Heart right ventricle (tissue), 16 donors: ENCODE results near the gene ARMH1. TPM values are rescaled to one million over a fixed set of nuclear protein-coding genes. Genes with fewer than 3 reads are reported as not detected.
"Not testable (repeated sequence)": the region's sequence is repeated elsewhere in the genome, so short reads cannot be mapped to it uniquely, and the experiment has no call there.

ENCODE experiments used
- ATAC-seq, 8 donors: fragments of 200-7000 bp; cut with Tn5 transposase; one replicate each; pipeline ENCODE4 v1.9.1; 2020; ENCODE audit warnings: mild to moderate bottlenecking in 8 of 8, moderate library complexity in 8 of 8, moderate number of reproducible peaks in 1 of 8
- DNase-seq, 2 donors: peaks; one replicate each; pipeline ENCODE4 v3.0.0-alpha.2; 2020
- H3K27ac ChIP-seq, 10 donors: fragments of 200-600 bp; sonication (generic) in 2 of 10; one replicate each; pipeline versions ENCODE4 v1.5.0 to v1.8.0; 2020 to 2022; ENCODE audit warnings: mild to moderate bottlenecking in 3 of 10
- H3K27me3 ChIP-seq, 7 donors: fragments of 200-600 bp; one replicate each; pipeline ENCODE4 v1.8.0; 2021 to 2022; ENCODE audit warnings: mild to moderate bottlenecking in 2 of 7
- H3K36me3 ChIP-seq, 9 donors: fragments of 200-600 bp; sonication (generic) in 1 of 9; one replicate each; pipeline versions ENCODE4 v1.5.0 to v1.8.0; 2020 to 2022; ENCODE audit warnings: mild to moderate bottlenecking in 2 of 9
- H3K4me1 ChIP-seq, 9 donors: fragments of 200-600 bp; sonication (generic) in 1 of 9; one replicate each; pipeline versions ENCODE4 v1.5.0 to v1.8.0; 2020 to 2022; ENCODE audit warnings: mild to moderate bottlenecking in 4 of 9
- H3K4me3 ChIP-seq, 10 donors: fragments of 200-600 bp; sonication (generic) in 2 of 10; one replicate each; pipeline versions ENCODE4 v1.5.0 to v1.8.0; 2020 to 2022; ENCODE audit warnings: mild to moderate bottlenecking in 7 of 10, moderate library complexity in 2 of 10
- H3K9me3 ChIP-seq, 11 donors: fragments of 200-600 bp in 10 of 11; sonication (generic) in 2 of 11; one replicate each; pipeline versions ENCODE4 v1.5.0 to v1.8.0; 2013 to 2022; ENCODE audit warnings: mild to moderate bottlenecking in 2 of 11, control low read depth in 1 of 11, moderate library complexity in 1 of 11
- WGBS, 2 donors: extraction: QIAGEN DNeasy Blood & Tissue Kit; methylation state at CpG; one replicate each; pipeline ENCODE4 v1.1.7; 2013; ENCODE audit warnings: inconsistent platforms in 1 of 2; 5-methylcytosine and 5-hydroxymethylcytosine counted together
- intact Hi-C, 10 donors: fragments of 100-400 bp; cut with DNase I; formaldehyde crosslinking; loops; one replicate each; pipeline versions ENCODE4 v1.11.1 to v1.14.2; 2022
- polyA plus RNA-seq, 2 donors: library from polyadenylated mRNA; stranded (reverse); fragments of 200-250 nt; gene quantifications; one replicate each; pipeline ENCODE4 v1.2.3, GENCODE V29; 2013
- total RNA-seq, 10 donors: library from RNA; stranded (reverse); fragmentation: NEBNext Ultra II Directional in 3 of 10; extraction: Animal tissue kit (Norgen Biotek cat#: 25700) in 3 of 10; gene quantifications; one replicate each; pipeline versions ENCODE4 v1.2.1 to v1.2.4, GENCODE V29; 2021 to 2023
- TF ChIP-seq, protein P1 (sequence below), 9 donors: fragments of 200-600 bp; sonication (generic) in 2 of 9; IDR thresholded peaks; one replicate each; pipeline versions ENCODE4 v1.5.0 to v1.8.0; 2021 to 2022; ENCODE audit warnings: antibody characterized with exemption in 9 of 9, mild to moderate bottlenecking in 5 of 9, moderate library complexity in 1 of 9
- donor health status: Arrhythmogenic right ventricular cardiomyopathy.
- donor health status: ischemic (EF 13 %, LVEDD 7.1; RV severe dilation, severe dysfunction).
- donor health status: healthy with polysubstance abuse.
- donor health status: DM: no; HTN: yes; CAD: no.
- donor health status: DM: no; HTN: no; CAD: no.
- donor health status: ischemic (EF 25% LVEDD 6.9; RV normal size, moderate dysfunction).
- donor health status: ischemic (EF 25% LVEDD 5.7; RV mildly dilated, moderate dysfunction).
- donor health status: healthy.
- donor health status: DM: yes; HTN: yes; CAD: no.
- donor health status: Ischemic cardiomyopathy.
- donor health status: ischemic (EF 35%, LVEDD 5.7; RV mildly dilated, moderate dysfunction).
- donor health status: nonischemic (EF 11% LVEDD 7.7; RV severe dilation, severe dysfunction).
- donor health status: DM: yes; HTN: yes; CAD: no.
- donor health status: PGD.
- donor health status: ischemic (EF 29% LVEDD 5.4; RV normal size, mild dysfunction).
- donor health status: nonischemic (EF 23%, LVEDD 6.1; RV moderate dilation, normal function).

The ARMH1 gene
- total and polyA plus RNA-seq, 12 donors = 0.62 to 3.3 (median 1.1) TPM; not detected in 5

DNA sequence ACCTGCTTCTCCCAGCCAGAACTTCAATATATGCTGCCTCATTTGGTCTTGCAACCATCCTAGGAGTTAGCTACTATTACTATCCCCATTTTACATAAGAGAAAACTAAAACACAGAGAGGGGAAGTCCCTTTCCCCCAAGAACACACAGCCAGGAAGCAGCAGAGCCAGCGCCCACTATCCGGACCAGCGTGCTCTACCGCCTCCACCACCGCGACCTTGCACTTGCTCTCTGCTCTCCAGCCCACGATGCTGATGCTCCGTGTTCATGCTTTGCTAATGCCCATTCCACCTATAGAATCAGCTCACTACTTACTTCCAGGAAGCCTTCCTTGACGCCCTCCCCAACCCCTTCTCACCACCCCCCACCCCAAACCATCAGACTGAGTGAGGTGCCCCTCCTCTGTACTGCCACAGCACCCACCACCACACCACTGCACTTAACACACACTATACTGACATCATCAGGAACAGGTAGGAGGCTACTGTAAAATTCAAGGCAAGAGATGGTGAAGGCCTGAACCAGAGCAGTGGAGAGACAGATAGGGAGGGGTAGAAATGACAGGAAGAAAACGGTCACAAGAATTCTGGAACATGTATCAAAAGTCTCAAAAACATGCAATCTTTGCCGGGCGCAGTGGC, 9.7 kb upstream of the ARMH1 start:
- intact Hi-C loops = no loop called here
- 78 to 85% methylated on average over 12 of the region's 12 CpGs for WGBS, 2 donors

DNA sequence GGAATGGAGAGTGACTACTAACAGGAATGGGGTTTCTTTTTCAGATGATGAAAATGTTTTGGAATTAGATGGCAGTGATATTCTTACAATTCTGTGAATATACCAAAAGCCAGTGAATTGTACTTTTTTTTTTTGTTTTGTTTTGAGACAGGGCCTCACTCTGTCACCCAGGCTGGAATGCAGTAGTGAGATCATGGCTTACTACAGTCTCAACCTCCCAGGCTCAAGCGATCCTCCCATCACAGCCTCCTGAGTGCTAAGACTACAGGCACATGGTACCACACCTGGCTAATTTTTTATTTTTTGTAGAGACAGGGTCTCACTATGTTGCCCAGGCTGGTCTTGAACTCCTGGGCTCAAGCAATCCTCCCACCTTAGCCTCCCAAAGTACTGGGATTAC, 7.8 kb upstream of the ARMH1 start:
- H3K27ac ChIP-seq, ATAC-seq, intact Hi-C loops, H3K9me3 ChIP-seq, H3K36me3 ChIP-seq, DNase-seq, H3K4me3 ChIP-seq, H3K27me3 ChIP-seq: not testable (repeated sequence)
- peaks cover 0 to 12% (median 1%) of the 10 kb centered on the region in 9 donors for H3K4me1 ChIP-seq
- 90 to 100% methylated on average over 1 of the region's 1 CpG for WGBS, 2 donors

More for the DNA sequence above, 9.7 kb upstream of the ARMH1 start:
- Histone ChIP-seq H3K27me3 (no peaks in the 10 kb centered on the region), H3K9me3 (no peaks in the 10 kb centered on the region), H3K36me3 (peaks cover 0 to 6% (median 0%) of the 10 kb centered on the region in 9 donors), H3K27ac (no peak overlapping the region), H3K4me3 (no peak overlapping the region), H3K4me1 (peaks cover 0 to 9% (median 2%) of the 10 kb centered on the region in 9 donors)
- DNase-seq (no peak), ATAC-seq (no peak)
- TF ChIP-seq, protein P1, sequence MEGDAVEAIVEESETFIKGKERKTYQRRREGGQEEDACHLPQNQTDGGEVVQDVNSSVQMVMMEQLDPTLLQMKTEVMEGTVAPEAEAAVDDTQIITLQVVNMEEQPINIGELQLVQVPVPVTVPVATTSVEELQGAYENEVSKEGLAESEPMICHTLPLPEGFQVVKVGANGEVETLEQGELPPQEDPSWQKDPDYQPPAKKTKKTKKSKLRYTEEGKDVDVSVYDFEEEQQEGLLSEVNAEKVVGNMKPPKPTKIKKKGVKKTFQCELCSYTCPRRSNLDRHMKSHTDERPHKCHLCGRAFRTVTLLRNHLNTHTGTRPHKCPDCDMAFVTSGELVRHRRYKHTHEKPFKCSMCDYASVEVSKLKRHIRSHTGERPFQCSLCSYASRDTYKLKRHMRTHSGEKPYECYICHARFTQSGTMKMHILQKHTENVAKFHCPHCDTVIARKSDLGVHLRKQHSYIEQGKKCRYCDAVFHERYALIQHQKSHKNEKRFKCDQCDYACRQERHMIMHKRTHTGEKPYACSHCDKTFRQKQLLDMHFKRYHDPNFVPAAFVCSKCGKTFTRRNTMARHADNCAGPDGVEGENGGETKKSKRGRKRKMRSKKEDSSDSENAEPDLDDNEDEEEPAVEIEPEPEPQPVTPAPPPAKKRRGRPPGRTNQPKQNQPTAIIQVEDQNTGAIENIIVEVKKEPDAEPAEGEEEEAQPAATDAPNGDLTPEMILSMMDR (IDR thresholded peaks at IDR 0.05) = no peak

DNA sequence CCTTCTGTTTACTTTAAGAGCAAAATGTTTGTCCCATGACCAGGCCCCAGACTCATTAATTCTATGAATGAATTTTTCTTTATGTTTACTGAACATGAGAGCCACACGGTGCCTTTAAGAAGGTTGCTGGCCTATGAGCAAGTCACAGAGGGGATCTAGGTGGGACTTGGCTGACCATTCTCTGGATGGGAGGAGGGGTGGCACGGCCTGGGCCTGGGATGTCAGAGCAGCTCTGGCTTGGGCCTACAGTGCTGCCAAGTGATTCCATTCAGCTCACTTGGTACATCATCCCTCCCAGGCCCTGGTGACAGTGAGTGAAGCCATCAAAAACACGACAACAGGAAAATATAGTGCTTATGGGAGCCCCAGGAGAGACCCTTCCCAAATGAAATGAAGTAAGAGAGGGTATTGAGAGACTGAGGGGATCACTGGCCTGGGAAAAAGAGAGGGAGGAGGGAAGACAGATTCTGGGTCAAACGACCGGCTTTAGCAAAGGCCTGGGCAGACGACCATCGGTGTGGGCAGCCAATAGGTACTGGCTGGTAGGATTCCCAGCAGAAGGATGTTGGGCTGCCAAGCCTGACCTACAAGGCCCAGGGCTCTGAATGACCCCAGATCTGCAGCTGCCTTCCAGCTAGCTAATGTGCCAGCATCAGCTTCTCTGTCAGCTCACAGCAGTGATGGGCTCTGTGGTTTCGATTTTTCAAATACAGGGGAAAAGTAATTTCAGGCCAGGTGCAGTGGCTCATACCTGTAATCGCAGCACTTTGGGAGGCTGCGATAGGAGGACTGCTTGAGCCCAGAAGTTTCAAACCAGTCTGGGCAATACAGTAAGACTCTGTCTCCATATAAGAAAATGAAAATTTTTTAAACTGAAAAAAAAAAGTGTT, 3.5 kb upstream of the ARMH1 start:
- Histone ChIP-seq H3K4me3 (no peak overlapping the region), H3K27me3 (no peaks in the 10 kb centered on the region), H3K27ac (peak overlapping the region in 2 of 10 donors; percentile 91 to 96), H3K9me3 (no peaks in the 10 kb centered on the region), H3K36me3 (peaks cover 0 to 7% (median 0%) of the 10 kb centered on the region in 9 donors), H3K4me1 (peaks cover 4 to 40% (median 28%) of the 10 kb centered on the region in 9 donors)
- intact Hi-C loops = loop anchor here in 1 of 10 donors (5.0 kb wide), 1 partner anchor 39 kb away; no protein-coding TSS in a partner anchor
- ATAC-seq (no peak), DNase-seq (no peak)
- TF ChIP-seq, protein P1 (IDR thresholded peaks at IDR 0.05) = no peak
- 92 to 93% methylated on average over 10 of the region's 10 CpGs for WGBS, 2 donors

DNA sequence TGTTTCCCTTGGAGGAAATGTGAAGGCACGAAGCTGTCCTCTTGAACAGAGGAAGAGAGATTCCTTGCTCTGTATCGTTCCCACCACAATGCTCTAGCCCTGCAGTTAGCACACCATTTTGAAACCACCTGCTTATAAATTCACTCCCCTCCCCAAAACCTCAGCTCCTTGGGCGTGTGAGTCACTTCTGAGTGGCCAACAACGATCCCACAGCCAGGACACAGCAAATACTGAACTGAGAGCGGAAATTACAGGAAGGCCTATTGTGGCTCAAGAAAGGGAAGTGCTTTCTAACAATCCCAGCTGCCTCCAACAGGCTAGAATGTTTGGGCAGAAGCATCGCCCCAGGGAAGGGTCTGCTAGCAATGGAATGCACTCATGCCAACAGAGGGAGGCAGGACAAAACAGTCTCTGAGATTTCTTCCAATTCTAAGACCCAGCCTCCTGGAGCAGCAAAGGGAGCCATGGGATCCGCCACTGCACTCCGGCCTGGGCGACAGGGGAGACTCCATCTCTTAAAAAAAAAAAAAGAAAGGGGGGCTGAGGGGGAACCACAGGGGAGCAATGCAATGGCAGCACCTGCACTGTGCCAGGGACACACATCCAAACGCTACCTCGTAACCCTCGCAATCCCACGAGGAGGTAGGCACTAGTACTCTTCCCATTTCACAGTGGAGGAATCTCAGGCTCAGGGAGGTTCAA, 2.1 kb upstream of the ARMH1 start:
- ATAC-seq (no peak), DNase-seq (peak in 1 of 2 donors; percentile 47)
- Histone ChIP-seq H3K4me3 (no peak overlapping the region), H3K27ac (peak overlapping the region in 9 of 10 donors; percentile 24 to 96 (median 93)), H3K9me3 (no peaks in the 10 kb centered on the region), H3K27me3 (no peaks in the 10 kb centered on the region), H3K36me3 (peaks cover 0 to 7% (median 0%) of the 10 kb centered on the region in 9 donors), H3K4me1 (peaks cover 4 to 55% (median 28%) of the 10 kb centered on the region in 9 donors)
- 65 to 72% methylated on average over 13 of the region's 13 CpGs for WGBS, 2 donors
- TF ChIP-seq, protein P1 (IDR thresholded peaks at IDR 0.05) = no peak
- intact Hi-C loops = loop anchor here in 1 of 10 donors (5.0 kb wide), 1 partner anchor 40 kb away; no protein-coding TSS in a partner anchor
